GM12878 (cell line): ENCODE data around the gene DNAJC28. TPM values are rescaled to one million over a fixed set of nuclear protein-coding genes. Genes with fewer than 3 reads are reported as not detected.

Source experiments
- ATAC-seq: fragments of 200-7000 bp; cut with Tn5 transposase; 3 replicates; pipeline ENCODE4 v1.9.1; 2020; ENCODE audit warnings: mild to moderate bottlenecking, moderate library complexity
- BruUV-seq: library from RNA; stranded (reverse); fragments of 400-500 nt; replicated peaks from 2 replicates; lab custom pipeline; 2021; lab: Mats Ljungman, UMichigan
- CTCF ChIA-PET: fragments of 300-600 bp; sonication (Branson Sonifier 250); formaldehyde crosslinking; extraction: SDS; loops from one replicate; lab custom pipeline; 2021; ENCODE audit warnings: inconsistent platforms; lab: Yijun Ruan, JAX
- POLR2A ChIA-PET: fragments of 350-600 bp; formaldehyde crosslinking; extraction: SDS; loops from one replicate; lab custom pipeline; 2021; ENCODE audit warnings: inconsistent platforms; lab: Charles Lee
- RAD21 ChIA-PET: fragments of 300-600 bp; sonication (Branson Sonifier 250); formaldehyde crosslinking; loops from one replicate; lab custom pipeline; 2023; ENCODE audit warnings: antibody characterized with exemption; ENCODE audit not compliant: unreplicated experiment; lab: Charles Lee
- SMC1A ChIA-PET: fragments of 300-600 bp; sonication (Branson Sonifier 250); formaldehyde crosslinking; loops from one replicate; lab custom pipeline; 2023; ENCODE audit not compliant: unreplicated experiment, uncharacterized antibody; lab: Charles Lee
- DNase-seq: peaks from one replicate; pipeline ENCODE4 v3.0.0-alpha.2; 2011; ENCODE audit warnings: low read depth, low spot score
- FAIRE-seq: peaks from 3 replicates; lab custom pipeline; 2011; peaks lifted over from hg19 to GRCh38; lab: Jason Lieb, UNC
- H2AFZ ChIP-seq: 2 replicates; pipeline ENCODE4 v1.6.0; 2011; ENCODE audit warnings: low read depth, low read length, control low read depth; ENCODE audit not compliant: control insufficient read depth
- H3K27ac ChIP-seq: 2 replicates; pipeline ENCODE4 v1.5.1; 2011; ENCODE audit warnings: control low read depth; ENCODE audit not compliant: control insufficient read depth, insufficient read depth
- H3K27me3 ChIP-seq, 2 experiments: replicated peaks in 1 of 2; 2 replicates each; pipeline versions ENCODE4 v1.6.0 to v1.6.1; 2011; ENCODE audit warnings: low read length in 1 of 2; ENCODE audit not compliant: control insufficient read depth in 2 of 2, insufficient read depth in 2 of 2
- H3K36me3 ChIP-seq, 2 experiments: 2 replicates each; pipeline ENCODE4 v1.5.1; 2011; ENCODE audit warnings: low read length in 1 of 2; ENCODE audit not compliant: control insufficient read depth in 2 of 2, insufficient read depth in 2 of 2
- H3K4me1 ChIP-seq: 2 replicates; pipeline ENCODE4 v1.6.1; 2011; ENCODE audit warnings: mild to moderate bottlenecking, low read length, moderate library complexity, mixed read lengths; ENCODE audit not compliant: control insufficient read depth, insufficient read depth
- H3K4me2 ChIP-seq: 2 replicates; pipeline ENCODE4 v1.6.0; 2011; ENCODE audit warnings: control low read depth; ENCODE audit not compliant: control insufficient read depth, insufficient read depth
- H3K4me3 ChIP-seq: fragments of 200-600 bp; sonication (generic); 2 replicates; pipeline ENCODE4 v1.5.1; 2016
- H3K79me2 ChIP-seq: 2 replicates; pipeline ENCODE4 v1.6.0; 2011; ENCODE audit warnings: low read length; ENCODE audit not compliant: control insufficient read depth, insufficient read depth
- H3K9ac ChIP-seq: 2 replicates; pipeline ENCODE4 v1.8.0; 2011; ENCODE audit warnings: low read length, control low read depth, mixed read lengths; ENCODE audit not compliant: control insufficient read depth, insufficient read depth
- H3K9me3 ChIP-seq: replicated peaks from 3 replicates; pipeline ENCODE4 v1.5.1; 2011; ENCODE audit warnings: mild to moderate bottlenecking, low read length; ENCODE audit not compliant: control insufficient read depth, insufficient read depth
- H4K20me1 ChIP-seq: 2 replicates; pipeline ENCODE4 v1.6.0; 2011; ENCODE audit not compliant: control insufficient read depth, insufficient read depth
- EGR1 ChIP-seq, 2 experiments: IDR thresholded peaks; 1 replicate in 1 of 2; 2 replicates in 1 of 2; pipeline ENCODE4 v1.6.1; 2011 to 2012; ENCODE audit warnings: low read depth in 2 of 2, low read length in 2 of 2, borderline replicate concordance in 1 of 2, mild to moderate bottlenecking in 1 of 2, moderate library complexity in 1 of 2
- HSF1 ChIP-seq: fragments of 150-350 bp; IDR thresholded peaks from 2 replicates; pipeline ENCODE4 v1.6.1; 2014; ENCODE audit warnings: mild to moderate bottlenecking, low read depth, low read length
- IKZF1 ChIP-seq: fragments of 450-650 bp; conservative IDR thresholded peaks from 2 replicates; pipeline ENCODE4 v1.6.1; 2017; ENCODE audit warnings: antibody characterized with exemption, mild to moderate bottlenecking
- KDM1A ChIP-seq: fragments of 200-600 bp; sonication (generic); IDR thresholded peaks from 2 replicates; pipeline ENCODE4 v1.6.1; 2016; ENCODE audit warnings: borderline replicate concordance
- NFYB ChIP-seq: IDR thresholded peaks from 2 replicates; pipeline ENCODE4 v1.6.1; 2011; ENCODE audit warnings: low read depth, mild to moderate bottlenecking, low read length, improper control_type of control experiment, moderate library complexity; ENCODE audit not compliant: insufficient read depth
- WGBS: methylation state at CpG from one replicate; pipeline ENCODE4 v1.1.6; 2016; ENCODE audit warnings: low lambda C conversion rate; ENCODE audit not compliant: insufficient replicate concordance, insufficient coverage; ENCODE audit errors: missing lambda C conversion rate; 5-methylcytosine and 5-hydroxymethylcytosine counted together
- in situ Hi-C: fragments of 300-500 bp; cut with MboI; formaldehyde crosslinking; loops from 9 replicates; pipeline ENCODE4 v1.14.3; 2018; ENCODE audit warnings: mixed read lengths
- intact Hi-C: fragments of 100-400 bp; cut with micrococcal nuclease; formaldehyde crosslinking; loops from one replicate; pipeline ENCODE4 v1.14.2; 2022; ENCODE audit not compliant: unreplicated experiment
- polyA plus RNA-seq, 11 experiments: library from polyadenylated mRNA; depleted of rRNA in 4 of 11; unstranded in 6 of 11; stranded (reverse) in 5 of 11; fragments of >200 nt; fragmentation: Nextera tagmentation in 4 of 11; fragmentation: Illumina TruSeq in 1 of 11; extraction: Ambion mirVana in 4 of 11; extraction: Trizol in 1 of 11; gene quantifications; 1 replicate in 1 of 11; 2 replicates in 10 of 11; pipeline versions ENCODE4 v1.2.1 to v1.2.3, GENCODE V29; 2011 to 2016; ENCODE audit warnings: inconsistent platforms in 2 of 11, missing spikeins in 2 of 11, low read depth in 1 of 11
- total RNA-seq, 4 experiments: library from RNA; depleted of rRNA in 3 of 4; stranded (reverse); fragments of >200 nt in 3 of 4; fragmentation: Illumina TruSeq in 1 of 4; extraction: Trizol in 1 of 4; gene quantifications; 2 replicates each; pipeline versions ENCODE4 v1.2.1 to v1.2.3, GENCODE V29; 2013 to 2021

DNAJC28 gene
- total and polyA plus RNA-seq, 10 of the 15 experiments (the other 5 are each of a cell fraction or from before 2014, with no cell fraction given), result 0.26 to 0.77 (median 0.54) TPM

GRCh38 chr21:33522297-33522952 is 30.9 kb upstream of the DNAJC28 start:
- H3K9me3 ChIP-seq, result no peaks in the 10 kb centered on the region
- no peak for TF ChIP-seq KDM1A
- intact Hi-C loops, result no loop called here
- no peak overlapping the region for H3K27ac ChIP-seq
- H4K20me1 ChIP-seq, result no peaks in the 10 kb centered on the region
- BruUV-seq, result no TSS peak
- H3K36me3 ChIP-seq, result peaks cover 2 to 35% of the 10 kb centered on the region in 2 experiments
- no peak overlapping the region for H3K9ac ChIP-seq
- FAIRE-seq (no peak), ATAC-seq (no peak), DNase-seq (no peak)
- H2AFZ ChIP-seq, result no peak overlapping the region
- H3K79me2 ChIP-seq, result no peaks in the 10 kb centered on the region
- CTCF ChIA-PET, result no interaction called here
- in situ Hi-C loops, result no loop called here
- RAD21 ChIA-PET, result no interaction called here
- H3K27me3 ChIP-seq, result no peaks in the 10 kb centered on the region
- WGBS, result 90% methylated on average over 5 of the region's 5 CpGs
- POLR2A ChIA-PET, result no interaction called here
- H3K4me1 ChIP-seq, result no peaks in the 10 kb centered on the region
- SMC1A ChIA-PET, result interaction anchor here (0.9 kb wide), 1 partner anchor 9 kb away, joined by 3 read pairs; no protein-coding TSS in a partner anchor
- H3K4me3 ChIP-seq, result no peak overlapping the region
- H3K4me2 ChIP-seq, result no peak overlapping the region

- no peak overlapping the region for H3K4me2 ChIP-seq
- SMC1A ChIA-PET, result interaction anchor here (0.6 to 0.9 kb wide), 2 partner anchors 10 to 18 kb away, joined by 3 to 4 read pairs; no protein-coding TSS in a partner anchor
- no peak overlapping the region for H3K27ac ChIP-seq
- H3K27me3 ChIP-seq, result no peaks in the 10 kb centered on the region
- no peaks in the 10 kb centered on the region for H3K79me2 ChIP-seq
- WGBS, result 97% methylated on average over 4 of the region's 4 CpGs
- FAIRE-seq (no peak), ATAC-seq (no peak)
- peaks cover 3 to 29% of the 10 kb centered on the region in 2 experiments for H3K36me3 ChIP-seq
- no peak for TF ChIP-seq IKZF1
- no peak for TF ChIP-seq HSF1
- TF ChIP-seq NFYB, result no peak
- TF ChIP-seq EGR1 (IDR thresholded peaks at IDR 0.05; ENCODE audit: borderline replicate concordance in 1 of 2, low read depth in 2 of 2, low read length in 2 of 2), result no peak
- TF ChIP-seq, all 136 proteins: peak for 0
- Histone ChIP-seq H3K9me3 (no peaks in the 10 kb centered on the region), H2AFZ (no peak overlapping the region), H3K9ac (no peak overlapping the region), H4K20me1 (no peaks in the 10 kb centered on the region), H3K4me3 (no peak overlapping the region), H3K4me1 (no peaks in the 10 kb centered on the region)
- intact Hi-C loops, result no loop called here
- in situ Hi-C loops, result no loop called here
- ChIA-PET POLR2A (interaction anchor here (0.7 kb wide), 1 partner anchor 188 kb away, joined by 4 read pairs; no protein-coding TSS in a partner anchor), RAD21 (interaction anchor here (1.1 kb wide), 1 partner anchor 28 kb away, joined by 3 read pairs; the partner anchor contains the start of gene DNAJC28), CTCF (interaction anchor here (0.9 to 1.3 kb wide), 2 partner anchors 90 to 1115 kb away, joined by 3 read pairs; no protein-coding TSS in a partner anchor)
- no peak for DNase-seq
- BruUV-seq, result no TSS peak
Measured at GRCh38 chr21:33518899-33519298, 27.4 kb upstream of the DNAJC28 start.
